Vagina (tissue), 2 donors: ENCODE data around the gene DUSP22.
A peak's percentile ranks its signal among the peaks of the same experiment; 100 is the strongest.

Source experiments
- POLR2A ChIP-seq, 2 donors: fragments of 450-650 bp; IDR thresholded peaks; one replicate each; pipeline ENCODE4 v1.6.1; 2017; ENCODE audit warnings: antibody characterized with exemption in 2 of 2, mild to moderate bottlenecking in 2 of 2, moderate library complexity in 2 of 2
- POLR2AphosphoS5 ChIP-seq, 2 donors: sonication (generic); formaldehyde crosslinking; IDR thresholded peaks; one replicate each; pipeline ENCODE4 v1.9.0; 2017; ENCODE audit warnings: antibody characterized with exemption in 2 of 2, mild to moderate bottlenecking in 2 of 2, low read depth in 1 of 2; ENCODE audit not compliant: insufficient read depth in 1 of 2
- TF ChIP-seq, protein P1 (sequence below), 3 experiments: fragments of 450-650 bp in 2 of 3; fragments of 200-600 bp in 1 of 3; sonication (generic) in 1 of 3; IDR thresholded peaks; one replicate each; pipeline ENCODE4 v1.5.1; 2017 to 2019; ENCODE audit warnings: antibody characterized with exemption in 3 of 3, mild to moderate bottlenecking in 2 of 3, moderate library complexity in 2 of 3

- TF ChIP-seq, protein P1, sequence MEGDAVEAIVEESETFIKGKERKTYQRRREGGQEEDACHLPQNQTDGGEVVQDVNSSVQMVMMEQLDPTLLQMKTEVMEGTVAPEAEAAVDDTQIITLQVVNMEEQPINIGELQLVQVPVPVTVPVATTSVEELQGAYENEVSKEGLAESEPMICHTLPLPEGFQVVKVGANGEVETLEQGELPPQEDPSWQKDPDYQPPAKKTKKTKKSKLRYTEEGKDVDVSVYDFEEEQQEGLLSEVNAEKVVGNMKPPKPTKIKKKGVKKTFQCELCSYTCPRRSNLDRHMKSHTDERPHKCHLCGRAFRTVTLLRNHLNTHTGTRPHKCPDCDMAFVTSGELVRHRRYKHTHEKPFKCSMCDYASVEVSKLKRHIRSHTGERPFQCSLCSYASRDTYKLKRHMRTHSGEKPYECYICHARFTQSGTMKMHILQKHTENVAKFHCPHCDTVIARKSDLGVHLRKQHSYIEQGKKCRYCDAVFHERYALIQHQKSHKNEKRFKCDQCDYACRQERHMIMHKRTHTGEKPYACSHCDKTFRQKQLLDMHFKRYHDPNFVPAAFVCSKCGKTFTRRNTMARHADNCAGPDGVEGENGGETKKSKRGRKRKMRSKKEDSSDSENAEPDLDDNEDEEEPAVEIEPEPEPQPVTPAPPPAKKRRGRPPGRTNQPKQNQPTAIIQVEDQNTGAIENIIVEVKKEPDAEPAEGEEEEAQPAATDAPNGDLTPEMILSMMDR (IDR thresholded peaks at IDR 0.05) = no peak
- TF ChIP-seq POLR2A (IDR thresholded peaks at IDR 0.05) = no peak
- peak in 1 of 2 donors; percentile 7 for TF ChIP-seq POLR2AphosphoS5 (IDR thresholded peaks at IDR 0.05; ENCODE audit: insufficient read depth in 1 of 2, low read depth in 1 of 2)
These were observed 362 bp downstream of the DUSP22 start for GRCh38 chr6:292506-293192.
